H1 (cell line): ENCODE results near the gene NDUFA12.

ENCODE experiments used
- ATF2 ChIP-seq: IDR thresholded peaks from 2 replicates; pipeline ENCODE4 v1.6.1; 2012; ENCODE audit warnings: low read length, inconsistent platforms
- CTCF ChIP-seq, 3 experiments: IDR thresholded peaks; 1 replicate in 2 of 3; 2 replicates in 1 of 3; pipeline versions ENCODE4 v1.5.1 to v1.6.1; 2011; ENCODE audit warnings: low read length in 3 of 3, mild to moderate bottlenecking in 3 of 3, inconsistent platforms in 2 of 3, low read depth in 1 of 3, moderate library complexity in 1 of 3; ENCODE audit not compliant: insufficient read depth in 1 of 3; ENCODE audit errors: control extremely low read depth in 1 of 3
- EZH2 ChIP-seq: fragments of 200-600 bp; sonication (generic); IDR thresholded peaks from 2 replicates; pipeline ENCODE4 v1.7.1; 2012; ENCODE audit warnings: low read depth, mild to moderate bottlenecking, moderate library complexity, low read length, inconsistent platforms; ENCODE audit not compliant: severe bottlenecking
- NRF1 ChIP-seq: IDR thresholded peaks from 2 replicates; pipeline ENCODE4 v1.6.1; 2011; ENCODE audit warnings: mild to moderate bottlenecking, low read depth, low read length, improper control_type of control experiment
- RXRA ChIP-seq: IDR thresholded peaks from 2 replicates; pipeline ENCODE4 v1.6.1; 2011; ENCODE audit warnings: low read depth, mild to moderate bottlenecking, low read length, moderate library complexity; ENCODE audit not compliant: insufficient read depth
- SIN3A ChIP-seq, 2 experiments: IDR thresholded peaks in 1 of 2; conservative IDR thresholded peaks in 1 of 2; 2 replicates each; pipeline ENCODE4 v1.6.1; 2011 to 2012; ENCODE audit warnings: low read length in 2 of 2, improper control_type of control experiment in 1 of 2, low read depth in 1 of 2, mild to moderate bottlenecking in 1 of 2
- USF2 ChIP-seq: IDR thresholded peaks from 2 replicates; pipeline ENCODE4 v1.6.1; 2011; ENCODE audit warnings: low read length, improper control_type of control experiment
- YY1 ChIP-seq: IDR thresholded peaks from 2 replicates; pipeline ENCODE4 v1.6.1; 2011; ENCODE audit warnings: low read depth, mild to moderate bottlenecking, low read length
- ZNF274 ChIP-seq: IDR thresholded peaks from 2 replicates; pipeline ENCODE4 v1.7.0; 2012; ENCODE audit warnings: low read length, borderline replicate concordance; ENCODE audit errors: extremely low read depth

GRCh38 chr12:95006206-95006605, 2.7 kb upstream of the NDUFA12 start:
- TF ChIP-seq CTCF (IDR thresholded peaks at IDR 0.05; ENCODE audit: control extremely low read depth in 1 of 3, insufficient read depth in 1 of 3, low read depth in 1 of 3, low read length in 3 of 3): no peak
- TF ChIP-seq SIN3A (conservative IDR thresholded peaks at IDR 0.05 in 1 of 2, IDR thresholded peaks at IDR 0.05 in 1 of 2; ENCODE audit: low read depth in 1 of 2, low read length in 2 of 2): no peak
- no peak for TF ChIP-seq ZNF274
- TF ChIP-seq NRF1: no peak
- TF ChIP-seq ATF2: no peak
- TF ChIP-seq EZH2: no peak
- TF ChIP-seq YY1: no peak
- no peak for TF ChIP-seq RXRA
- no peak for TF ChIP-seq USF2
